Measurements from ENCODE around the gene OXCT1. TPM values are rescaled to one million over a fixed set of nuclear protein-coding genes. Genes with fewer than 3 reads are reported as not detected.

Gene OXCT1
- total and polyA plus RNA-seq, 2 of the 13 experiments (the other 11 are each of a cell fraction or from before 2014, with no cell fraction given), result 0.92 to 4.7 TPM

DNA sequence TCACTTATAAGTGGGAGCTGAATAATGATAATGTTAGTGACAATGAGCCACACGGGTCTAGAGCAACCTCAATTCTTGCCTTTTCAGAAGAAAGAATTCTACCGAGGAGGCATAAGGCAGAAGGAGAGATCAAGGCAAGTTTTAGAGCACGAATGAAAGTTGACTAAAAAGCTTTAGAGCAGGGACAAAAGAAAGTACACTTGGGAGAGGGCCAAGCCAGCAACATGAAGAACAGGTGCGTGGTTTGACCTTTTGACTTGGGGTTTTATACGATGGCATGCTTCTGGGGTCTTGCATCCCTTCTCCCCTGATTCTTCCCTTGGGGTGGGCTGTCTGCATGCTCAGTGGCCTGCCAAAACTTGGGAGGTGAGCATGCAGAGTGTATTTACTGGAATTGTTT lies 12.5 kb upstream of the OXCT1 start:
- Histone ChIP-seq H3K9ac (ENCODE audit: insufficient read depth, low read depth, low read length) (no peak overlapping the region), H3K9me3 (ENCODE audit: low read length) (no peaks in the 10 kb centered on the region), H3K36me3 (replicated peaks in 1 of 2; ENCODE audit: control insufficient read depth in 1 of 2, insufficient read depth in 2 of 2, low read length in 2 of 2) (no peaks in the 10 kb centered on the region), H4K20me1 (ENCODE audit: insufficient read depth, low read length) (no peaks in the 10 kb centered on the region), H3K4me2 (ENCODE audit: low read depth, low read length) (no peak overlapping the region), H3K4me1 (ENCODE audit: insufficient read depth, low read length) (peaks cover 15% of the 10 kb centered on the region), H3K79me2 (ENCODE audit: insufficient read depth, low read length) (no peaks in the 10 kb centered on the region), H3K27me3 (ENCODE audit: control insufficient read depth in 1 of 2, insufficient read depth in 2 of 2, low read length in 2 of 2) (no peaks in the 10 kb centered on the region), H2AFZ (ENCODE audit: low read length) (no peak overlapping the region), H3K27ac (ENCODE audit: extremely low read length, insufficient read depth, low read length) (no peak overlapping the region), H3K4me3 (replicated peaks in 1 of 3; ENCODE audit: insufficient read depth in 1 of 3, low read depth in 2 of 3, low read length in 3 of 3) (no peak overlapping the region)
- BruUV-seq (replicated peaks), result no TSS peak
- 16% methylated on average over 5 of the region's 5 CpGs for WGBS (ENCODE audit: low lambda C conversion rate)
- in situ Hi-C loops (cut with HindIII; ENCODE audit: extremely low pct_ligation_motif_present, low pct_unique_long_range_greater_than_20kb) (no loop called here), intact Hi-C loops (cut with micrococcal nuclease; ENCODE audit: unreplicated experiment) (no loop called here)
- ATAC-seq (no peak), DNase-seq (ENCODE audit: low spot score) (no peak), FAIRE-seq (no peak)
- TF ChIP-seq ZNF879 (CRISPR knock-in tag; IDR thresholded peaks at IDR 0.05) (no peak), ZNF501 (CRISPR knock-in tag; IDR thresholded peaks at IDR 0.05) (no peak)
- CTCF ChIA-PET (ENCODE audit: low intra/inter-chr PET ratio, low total read pairs), result no interaction called here
- POLR2A ChIA-PET, result no interaction called here

DNA sequence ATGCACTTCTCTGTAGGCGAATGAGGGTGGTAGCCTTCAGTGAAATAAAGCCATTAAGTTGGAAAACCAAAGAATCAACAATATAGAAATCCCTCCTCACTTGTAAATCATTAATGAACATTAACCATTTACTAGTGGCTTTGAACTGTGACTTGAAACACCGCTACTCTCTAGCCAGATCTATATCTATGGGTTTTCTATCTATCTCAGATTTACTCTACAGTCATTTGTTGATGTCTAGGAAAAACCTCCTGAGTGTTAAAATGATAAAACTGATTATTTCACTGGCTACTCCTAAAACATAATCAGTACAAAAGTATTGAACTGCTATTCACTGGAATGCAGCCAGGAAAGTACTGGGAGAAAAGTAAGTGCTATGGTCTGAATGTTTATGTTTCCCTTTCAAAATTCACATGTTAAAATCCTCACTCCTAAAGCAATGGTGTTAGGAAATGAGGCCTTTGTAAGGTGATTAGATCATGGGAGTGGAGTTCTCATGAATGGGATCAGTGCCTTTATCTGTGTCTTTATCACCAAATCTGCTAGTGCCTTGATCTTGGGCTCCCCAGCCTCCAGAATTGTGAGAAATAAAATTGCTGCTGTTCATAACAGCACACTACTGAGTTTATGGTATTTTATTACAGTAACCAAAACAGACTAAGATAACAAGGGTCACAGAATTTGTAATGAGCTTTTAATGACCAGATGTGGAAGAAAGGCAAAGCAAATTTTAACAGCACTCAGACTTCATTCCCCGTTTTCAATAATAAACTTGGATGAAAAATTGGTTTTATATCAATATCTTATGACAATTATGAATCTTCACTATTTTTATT lies 8.6 kb upstream of the OXCT1 start:
- Histone ChIP-seq H4K20me1 (ENCODE audit: insufficient read depth, low read length) (no peaks in the 10 kb centered on the region), H3K9ac (ENCODE audit: insufficient read depth, low read depth, low read length) (no peak overlapping the region), H3K4me1 (ENCODE audit: insufficient read depth, low read length) (peaks cover 20% of the 10 kb centered on the region), H3K4me3 (replicated peaks in 1 of 3; ENCODE audit: insufficient read depth in 1 of 3, low read depth in 2 of 3, low read length in 3 of 3) (no peak overlapping the region; a peak in 1 of 6 replicates), H2AFZ (ENCODE audit: low read length) (no peak overlapping the region), H3K27me3 (ENCODE audit: control insufficient read depth in 1 of 2, insufficient read depth in 2 of 2, low read length in 2 of 2) (no peaks in the 10 kb centered on the region), H3K4me2 (ENCODE audit: low read depth, low read length) (peak overlapping the region; percentile 51), H3K27ac (ENCODE audit: extremely low read length, insufficient read depth, low read length) (no peak overlapping the region), H3K79me2 (ENCODE audit: insufficient read depth, low read length) (no peaks in the 10 kb centered on the region), H3K36me3 (replicated peaks in 1 of 2; ENCODE audit: control insufficient read depth in 1 of 2, insufficient read depth in 2 of 2, low read length in 2 of 2) (no peaks in the 10 kb centered on the region), H3K9me3 (ENCODE audit: low read length) (no peaks in the 10 kb centered on the region)
- CTCF ChIA-PET (ENCODE audit: low intra/inter-chr PET ratio, low total read pairs), result interaction anchor here (0.6 kb wide), 1 partner anchor 227 kb away, joined by 3 read pairs; no protein-coding TSS in a partner anchor
- POLR2A ChIA-PET, result no interaction called here
- in situ Hi-C loops (cut with HindIII; ENCODE audit: extremely low pct_ligation_motif_present, low pct_unique_long_range_greater_than_20kb), result no loop called here
- DNase-seq (ENCODE audit: low spot score), result peak; percentile 35
- intact Hi-C loops (cut with micrococcal nuclease; ENCODE audit: unreplicated experiment), result no loop called here
- BruUV-seq (replicated peaks), result no TSS peak
- peak; percentile 15 for FAIRE-seq
- ATAC-seq, result peak; percentile 87
- 8% methylated on average over 3 of the region's 3 CpGs for whole genome bisulfite sequencing (ENCODE audit: low lambda C conversion rate)
- no peak for TF ChIP-seq ZZZ3 (CRISPR knock-in tag; IDR thresholded peaks at IDR 0.05; ENCODE audit: borderline replicate concordance)
- TF ChIP-seq, protein P1, sequence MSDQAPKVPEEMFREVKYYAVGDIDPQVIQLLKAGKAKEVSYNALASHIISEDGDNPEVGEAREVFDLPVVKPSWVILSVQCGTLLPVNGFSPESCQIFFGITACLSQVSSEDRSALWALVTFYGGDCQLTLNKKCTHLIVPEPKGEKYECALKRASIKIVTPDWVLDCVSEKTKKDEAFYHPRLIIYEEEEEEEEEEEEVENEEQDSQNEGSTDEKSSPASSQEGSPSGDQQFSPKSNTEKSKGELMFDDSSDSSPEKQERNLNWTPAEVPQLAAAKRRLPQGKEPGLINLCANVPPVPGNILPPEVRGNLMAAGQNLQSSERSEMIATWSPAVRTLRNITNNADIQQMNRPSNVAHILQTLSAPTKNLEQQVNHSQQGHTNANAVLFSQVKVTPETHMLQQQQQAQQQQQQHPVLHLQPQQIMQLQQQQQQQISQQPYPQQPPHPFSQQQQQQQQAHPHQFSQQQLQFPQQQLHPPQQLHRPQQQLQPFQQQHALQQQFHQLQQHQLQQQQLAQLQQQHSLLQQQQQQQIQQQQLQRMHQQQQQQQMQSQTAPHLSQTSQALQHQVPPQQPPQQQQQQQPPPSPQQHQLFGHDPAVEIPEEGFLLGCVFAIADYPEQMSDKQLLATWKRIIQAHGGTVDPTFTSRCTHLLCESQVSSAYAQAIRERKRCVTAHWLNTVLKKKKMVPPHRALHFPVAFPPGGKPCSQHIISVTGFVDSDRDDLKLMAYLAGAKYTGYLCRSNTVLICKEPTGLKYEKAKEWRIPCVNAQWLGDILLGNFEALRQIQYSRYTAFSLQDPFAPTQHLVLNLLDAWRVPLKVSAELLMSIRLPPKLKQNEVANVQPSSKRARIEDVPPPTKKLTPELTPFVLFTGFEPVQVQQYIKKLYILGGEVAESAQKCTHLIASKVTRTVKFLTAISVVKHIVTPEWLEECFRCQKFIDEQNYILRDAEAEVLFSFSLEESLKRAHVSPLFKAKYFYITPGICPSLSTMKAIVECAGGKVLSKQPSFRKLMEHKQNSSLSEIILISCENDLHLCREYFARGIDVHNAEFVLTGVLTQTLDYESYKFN (CRISPR knock-in tag; conservative IDR thresholded peaks at IDR 0.05), result no peak
- peak; percentile 95 for TF ChIP-seq HNRNPUL1 (IDR thresholded peaks at IDR 0.05; ENCODE audit: low read depth, low read length)
- peak; percentile 51 for TF ChIP-seq BCL6 (CRISPR knock-in tag; IDR thresholded peaks at IDR 0.05)
- TF ChIP-seq, protein P2, sequence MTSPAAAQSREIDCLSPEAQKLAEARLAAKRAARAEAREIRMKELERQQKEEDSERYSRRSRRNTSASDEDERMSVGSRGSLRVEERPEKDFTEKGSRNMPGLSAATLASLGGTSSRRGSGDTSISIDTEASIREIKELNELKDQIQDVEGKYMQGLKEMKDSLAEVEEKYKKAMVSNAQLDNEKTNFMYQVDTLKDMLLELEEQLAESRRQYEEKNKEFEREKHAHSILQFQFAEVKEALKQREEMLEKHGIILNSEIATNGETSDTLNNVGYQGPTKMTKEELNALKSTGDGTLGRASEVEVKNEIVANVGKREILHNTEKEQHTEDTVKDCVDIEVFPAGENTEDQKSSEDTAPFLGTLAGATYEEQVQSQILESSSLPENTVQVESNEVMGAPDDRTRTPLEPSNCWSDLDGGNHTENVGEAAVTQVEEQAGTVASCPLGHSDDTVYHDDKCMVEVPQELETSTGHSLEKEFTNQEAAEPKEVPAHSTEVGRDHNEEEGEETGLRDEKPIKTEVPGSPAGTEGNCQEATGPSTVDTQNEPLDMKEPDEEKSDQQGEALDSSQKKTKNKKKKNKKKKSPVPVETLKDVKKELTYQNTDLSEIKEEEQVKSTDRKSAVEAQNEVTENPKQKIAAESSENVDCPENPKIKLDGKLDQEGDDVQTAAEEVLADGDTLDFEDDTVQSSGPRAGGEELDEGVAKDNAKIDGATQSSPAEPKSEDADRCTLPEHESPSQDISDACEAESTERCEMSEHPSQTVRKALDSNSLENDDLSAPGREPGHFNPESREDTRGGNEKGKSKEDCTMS (CRISPR knock-in tag; conservative IDR thresholded peaks at IDR 0.05), result no peak
- peak; percentile 88 for TF ChIP-seq ZNF652 (CRISPR knock-in tag; IDR thresholded peaks at IDR 0.05; ENCODE audit: borderline replicate concordance, low read depth)
